ENCODE results near the gene HBZ.

Gene HBZ

GRCh38 chr16:114327-114726 is 38.1 kb upstream of the HBZ start:
- TF ChIP-seq ESRRG (CRISPR knock-in tag; IDR thresholded peaks at IDR 0.05) (no peak), TOX (CRISPR knock-in tag; IDR thresholded peaks at IDR 0.05; ENCODE audit: borderline replicate concordance) (no peak), ARNTL (CRISPR knock-in tag; IDR thresholded peaks at IDR 0.05; ENCODE audit: borderline replicate concordance, low read depth) (no peak), GLIS3 (CRISPR knock-in tag; IDR thresholded peaks at IDR 0.05) (no peak), ZNF70 (CRISPR knock-in tag; IDR thresholded peaks at IDR 0.05) (no peak), CSRNP3 (CRISPR knock-in tag; IDR thresholded peaks at IDR 0.05) (no peak), TCF4 (CRISPR knock-in tag; IDR thresholded peaks at IDR 0.05; ENCODE audit: borderline replicate concordance) (no peak), ISL1 (CRISPR knock-in tag; IDR thresholded peaks at IDR 0.05) (no peak), CSDC2 (CRISPR knock-in tag; IDR thresholded peaks at IDR 0.05) (no peak), OSR1 (CRISPR knock-in tag; IDR thresholded peaks at IDR 0.05) (no peak), ZC3H10 (CRISPR knock-in tag; IDR thresholded peaks at IDR 0.05) (no peak), RARB (CRISPR knock-in tag; IDR thresholded peaks at IDR 0.05) (no peak), PPARA (CRISPR knock-in tag; IDR thresholded peaks at IDR 0.05; ENCODE audit: borderline replicate concordance) (no peak), ZFP3 (CRISPR knock-in tag; IDR thresholded peaks at IDR 0.05) (no peak), BACH2 (CRISPR knock-in tag; IDR thresholded peaks at IDR 0.05; ENCODE audit: borderline replicate concordance) (no peak), CREB5 (CRISPR knock-in tag; IDR thresholded peaks at IDR 0.05; ENCODE audit: low read depth) (no peak)
- TF ChIP-seq, protein P1, sequence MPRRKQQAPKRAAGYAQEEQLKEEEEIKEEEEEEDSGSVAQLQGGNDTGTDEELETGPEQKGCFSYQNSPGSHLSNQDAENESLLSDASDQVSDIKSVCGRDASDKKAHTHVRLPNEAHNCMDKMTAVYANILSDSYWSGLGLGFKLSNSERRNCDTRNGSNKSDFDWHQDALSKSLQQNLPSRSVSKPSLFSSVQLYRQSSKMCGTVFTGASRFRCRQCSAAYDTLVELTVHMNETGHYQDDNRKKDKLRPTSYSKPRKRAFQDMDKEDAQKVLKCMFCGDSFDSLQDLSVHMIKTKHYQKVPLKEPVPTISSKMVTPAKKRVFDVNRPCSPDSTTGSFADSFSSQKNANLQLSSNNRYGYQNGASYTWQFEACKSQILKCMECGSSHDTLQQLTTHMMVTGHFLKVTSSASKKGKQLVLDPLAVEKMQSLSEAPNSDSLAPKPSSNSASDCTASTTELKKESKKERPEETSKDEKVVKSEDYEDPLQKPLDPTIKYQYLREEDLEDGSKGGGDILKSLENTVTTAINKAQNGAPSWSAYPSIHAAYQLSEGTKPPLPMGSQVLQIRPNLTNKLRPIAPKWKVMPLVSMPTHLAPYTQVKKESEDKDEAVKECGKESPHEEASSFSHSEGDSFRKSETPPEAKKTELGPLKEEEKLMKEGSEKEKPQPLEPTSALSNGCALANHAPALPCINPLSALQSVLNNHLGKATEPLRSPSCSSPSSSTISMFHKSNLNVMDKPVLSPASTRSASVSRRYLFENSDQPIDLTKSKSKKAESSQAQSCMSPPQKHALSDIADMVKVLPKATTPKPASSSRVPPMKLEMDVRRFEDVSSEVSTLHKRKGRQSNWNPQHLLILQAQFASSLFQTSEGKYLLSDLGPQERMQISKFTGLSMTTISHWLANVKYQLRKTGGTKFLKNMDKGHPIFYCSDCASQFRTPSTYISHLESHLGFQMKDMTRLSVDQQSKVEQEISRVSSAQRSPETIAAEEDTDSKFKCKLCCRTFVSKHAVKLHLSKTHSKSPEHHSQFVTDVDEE (CRISPR knock-in tag; IDR thresholded peaks at IDR 0.05), result no peak
- TF ChIP-seq, protein P2, sequence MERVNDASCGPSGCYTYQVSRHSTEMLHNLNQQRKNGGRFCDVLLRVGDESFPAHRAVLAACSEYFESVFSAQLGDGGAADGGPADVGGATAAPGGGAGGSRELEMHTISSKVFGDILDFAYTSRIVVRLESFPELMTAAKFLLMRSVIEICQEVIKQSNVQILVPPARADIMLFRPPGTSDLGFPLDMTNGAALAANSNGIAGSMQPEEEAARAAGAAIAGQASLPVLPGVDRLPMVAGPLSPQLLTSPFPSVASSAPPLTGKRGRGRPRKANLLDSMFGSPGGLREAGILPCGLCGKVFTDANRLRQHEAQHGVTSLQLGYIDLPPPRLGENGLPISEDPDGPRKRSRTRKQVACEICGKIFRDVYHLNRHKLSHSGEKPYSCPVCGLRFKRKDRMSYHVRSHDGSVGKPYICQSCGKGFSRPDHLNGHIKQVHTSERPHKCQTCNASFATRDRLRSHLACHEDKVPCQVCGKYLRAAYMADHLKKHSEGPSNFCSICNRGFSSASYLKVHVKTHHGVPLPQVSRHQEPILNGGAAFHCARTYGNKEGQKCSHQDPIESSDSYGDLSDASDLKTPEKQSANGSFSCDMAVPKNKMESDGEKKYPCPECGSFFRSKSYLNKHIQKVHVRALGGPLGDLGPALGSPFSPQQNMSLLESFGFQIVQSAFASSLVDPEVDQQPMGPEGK (CRISPR knock-in tag; IDR thresholded peaks at IDR 0.05; ENCODE audit: borderline replicate concordance), result no peak
- no peak for ATAC-seq

- TF ChIP-seq ZNF8 (CRISPR knock-in tag; IDR thresholded peaks at IDR 0.05) (no peak), ZFP3 (CRISPR knock-in tag; IDR thresholded peaks at IDR 0.05) (no peak), BACH2 (CRISPR knock-in tag; IDR thresholded peaks at IDR 0.05; ENCODE audit: borderline replicate concordance) (no peak), ESRRG (CRISPR knock-in tag; IDR thresholded peaks at IDR 0.05) (no peak), CSRNP3 (CRISPR knock-in tag; IDR thresholded peaks at IDR 0.05) (no peak), PPARA (CRISPR knock-in tag; IDR thresholded peaks at IDR 0.05; ENCODE audit: borderline replicate concordance) (no peak), SNAI2 (CRISPR knock-in tag; IDR thresholded peaks at IDR 0.05) (no peak)
- TF ChIP-seq, protein P3, sequence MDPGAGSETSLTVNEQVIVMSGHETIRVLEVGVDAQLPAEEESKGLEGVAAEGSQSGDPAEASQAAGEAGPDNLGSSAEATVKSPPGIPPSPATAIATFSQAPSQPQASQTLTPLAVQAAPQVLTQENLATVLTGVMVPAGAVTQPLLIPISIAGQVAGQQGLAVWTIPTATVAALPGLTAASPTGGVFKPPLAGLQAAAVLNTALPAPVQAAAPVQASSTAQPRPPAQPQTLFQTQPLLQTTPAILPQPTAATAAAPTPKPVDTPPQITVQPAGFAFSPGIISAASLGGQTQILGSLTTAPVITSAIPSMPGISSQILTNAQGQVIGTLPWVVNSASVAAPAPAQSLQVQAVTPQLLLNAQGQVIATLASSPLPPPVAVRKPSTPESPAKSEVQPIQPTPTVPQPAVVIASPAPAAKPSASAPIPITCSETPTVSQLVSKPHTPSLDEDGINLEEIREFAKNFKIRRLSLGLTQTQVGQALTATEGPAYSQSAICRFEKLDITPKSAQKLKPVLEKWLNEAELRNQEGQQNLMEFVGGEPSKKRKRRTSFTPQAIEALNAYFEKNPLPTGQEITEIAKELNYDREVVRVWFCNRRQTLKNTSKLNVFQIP (CRISPR knock-in tag; IDR thresholded peaks at IDR 0.05; ENCODE audit: borderline replicate concordance, low read depth), result no peak
- TF ChIP-seq, protein P2 (CRISPR knock-in tag; IDR thresholded peaks at IDR 0.05; ENCODE audit: borderline replicate concordance), result no peak
- ATAC-seq, result no peak
Measured at GRCh38 chr16:116015-116414, 36.4 kb upstream of the HBZ start.

Data from SK-N-SH treated with all-trans-retinoic acid at 6 μM for 48 hours (cell line).